OCI-LY7 (cell line): ENCODE data around the gene MEAK7. TPM values are rescaled to one million over a fixed set of nuclear protein-coding genes. Genes with fewer than 3 reads are reported as not detected.
A peak's percentile ranks its signal among the peaks of the same experiment; 100 is the strongest.

Experiments
- BruUV-seq: library from RNA; stranded (reverse); fragments of 400-500 nt; replicated peaks from 2 replicates; lab custom pipeline; 2021; lab: Mats Ljungman, UMichigan
- CTCF ChIA-PET: fragments of 300-600 bp; sonication (Branson Sonifier 250); formaldehyde crosslinking; loops from one replicate; lab custom pipeline; 2022; ENCODE audit warnings: antibody characterized with exemption; ENCODE audit not compliant: unreplicated experiment; lab: Charles Lee
- POLR2A ChIA-PET: fragments of 300-600 bp; sonication (Branson Sonifier 250); formaldehyde crosslinking; loops from one replicate; lab custom pipeline; 2022; ENCODE audit warnings: antibody characterized with exemption; lab: Charles Lee
- DNase-seq: peaks from one replicate; pipeline ENCODE4 v3.0.0-alpha.2; 2015; ENCODE audit warnings: low spot score
- H2AFZ ChIP-seq: fragments of 200-600 bp; sonication (generic), shearing (Covaris generic); 2 replicates; pipeline ENCODE4 v1.6.1; 2014; ENCODE audit warnings: mild to moderate bottlenecking, antibody characterized with exemption, low read length, moderate library complexity
- H3K27ac ChIP-seq: fragments of 200-600 bp; sonication (generic); 2 replicates; pipeline ENCODE4 v1.5.1; 2014; ENCODE audit warnings: mixed run types, low read depth, mild to moderate bottlenecking, moderate library complexity, low read length, inconsistent platforms; ENCODE audit not compliant: poor library complexity, severe bottlenecking
- H3K36me3 ChIP-seq: fragments of 200-600 bp; sonication (generic); 2 replicates; pipeline ENCODE4 v1.6.1; 2014; ENCODE audit warnings: mild to moderate bottlenecking, antibody characterized with exemption, low read length, moderate library complexity, mixed read lengths; ENCODE audit not compliant: insufficient read depth
- H3K4me1 ChIP-seq: fragments of 200-600 bp; sonication (generic); 2 replicates; pipeline ENCODE4 v1.5.1; 2014; ENCODE audit warnings: mild to moderate bottlenecking, low read length; ENCODE audit not compliant: insufficient read depth, poor library complexity, severe bottlenecking
- H3K4me2 ChIP-seq: fragments of 200-600 bp; sonication (generic); 2 replicates; pipeline ENCODE4 v1.6.1; 2014; ENCODE audit warnings: mild to moderate bottlenecking, low read length
- H3K4me3 ChIP-seq: fragments of 200-600 bp; sonication (generic); 2 replicates; pipeline ENCODE4 v1.5.1; 2014; ENCODE audit warnings: mild to moderate bottlenecking, low read depth, low read length; ENCODE audit not compliant: poor library complexity, severe bottlenecking
- H3K79me2 ChIP-seq: fragments of 200-600 bp; sonication (generic); 2 replicates; pipeline ENCODE4 v1.6.1; 2016; ENCODE audit warnings: low read depth, mild to moderate bottlenecking, low read length, moderate library complexity, mixed read lengths; ENCODE audit not compliant: insufficient read depth
- H3K9me2 ChIP-seq: fragments of 200-600 bp; sonication (generic); 2 replicates; pipeline ENCODE4 v1.6.1; 2016; ENCODE audit warnings: mild to moderate bottlenecking, low read length, mixed read lengths; ENCODE audit not compliant: insufficient read depth
- H3K9me3 ChIP-seq: fragments of 200-600 bp; sonication (generic); 2 replicates; pipeline ENCODE4 v1.6.1; 2014; ENCODE audit warnings: mild to moderate bottlenecking, mixed run types, low read length, mixed read lengths
- H4K20me1 ChIP-seq: fragments of 200-600 bp; sonication (generic); 2 replicates; pipeline ENCODE4 v1.6.1; 2014; ENCODE audit warnings: mild to moderate bottlenecking, antibody characterized with exemption, low read length, moderate library complexity, mixed read lengths; ENCODE audit not compliant: insufficient read depth
- EZH2phosphoT487 ChIP-seq: fragments of 200-600 bp; sonication (generic); IDR thresholded peaks from 2 replicates; pipeline ENCODE4 v1.6.1; 2018; ENCODE audit warnings: low read depth, borderline replicate concordance, mild to moderate bottlenecking, mixed run types, antibody characterized with exemption, low read length, moderate library complexity, mixed read lengths
- intact Hi-C: fragments of 100-400 bp; cut with micrococcal nuclease; formaldehyde crosslinking; loops from one replicate; pipeline ENCODE4 v1.10.0; 2022; ENCODE audit not compliant: unreplicated experiment
- total RNA-seq, 2 experiments: library from RNA; depleted of rRNA in 1 of 2; stranded (reverse); fragments of >200 nt in 1 of 2; shearing (Covaris generic) in 1 of 2; gene quantifications; 2 replicates each; pipeline ENCODE4 v1.2.3, GENCODE V29; 2014 to 2022
- TF ChIP-seq, protein P1 (sequence below): fragments of 200-600 bp; sonication (generic); conservative IDR thresholded peaks from 2 replicates; pipeline ENCODE4 v1.5.1; 2014; ENCODE audit warnings: mild to moderate bottlenecking, antibody characterized with exemption, low read length, moderate library complexity, mixed read lengths

MEAK7 gene
- total RNA-seq, 2 experiments from 2014 or later = 12.0 to 20.5 TPM

DNA sequence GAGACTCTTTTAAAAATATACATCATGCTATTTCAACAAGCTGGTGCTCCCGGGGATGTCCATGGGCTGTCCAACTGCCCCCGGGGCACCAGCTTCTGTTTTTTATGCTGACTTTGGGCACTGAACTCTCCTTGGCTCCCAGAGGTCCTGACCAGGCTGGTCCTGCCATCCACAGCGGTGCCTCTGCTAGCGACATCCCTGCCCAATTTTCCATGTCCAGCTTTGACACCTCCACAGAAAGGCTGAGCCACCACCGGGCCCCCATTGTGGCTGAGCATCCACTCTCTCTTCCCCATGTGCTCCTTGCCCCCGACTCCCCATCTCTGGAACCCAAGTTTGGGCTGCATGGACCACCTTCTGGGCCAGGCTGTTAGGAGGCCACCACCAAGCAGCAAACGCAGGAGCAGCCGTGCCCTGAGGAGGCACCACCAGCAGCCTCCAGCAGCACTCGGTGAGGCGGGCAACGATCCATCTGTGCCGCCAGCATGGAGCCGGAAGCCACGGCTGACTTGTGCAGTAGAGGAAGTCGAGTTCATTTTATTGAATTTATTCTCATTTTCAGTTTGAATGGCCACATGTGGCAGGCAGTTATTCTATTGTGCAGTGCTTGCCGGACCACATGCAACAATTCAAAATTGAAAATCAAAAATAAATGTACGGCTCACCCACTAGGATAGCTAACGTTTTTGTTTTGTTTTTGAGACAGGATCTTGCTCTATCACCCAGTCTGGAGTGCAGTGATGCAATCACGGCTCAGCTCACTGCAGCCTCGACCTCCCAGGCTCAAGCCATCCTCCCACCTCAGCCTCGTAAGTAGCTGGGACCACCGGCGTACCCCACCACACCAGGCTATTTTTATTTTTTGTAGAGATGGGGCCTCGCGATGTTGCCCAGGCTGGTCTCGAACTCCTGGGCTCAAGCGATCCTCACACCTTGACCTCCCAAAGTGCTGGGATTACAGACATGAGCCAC lies 2.8 kb upstream of the MEAK7 start:
- peak; percentile 89 for DNase-seq
- CTCF ChIA-PET = interaction anchor here (0.6 to 1.2 kb wide), 6 partner anchors 114 to 234 kb away, joined by 3 to 4 read pairs (median 3); no protein-coding TSS in a partner anchor
- Histone ChIP-seq H3K27ac (peak overlapping the region; percentile 92), H3K4me3 (peak overlapping the region; percentile 47), H3K79me2 (peaks cover 6% of the 10 kb centered on the region; the same call in 1 of the 2 replicates), H3K9me2 (no peaks in the 10 kb centered on the region), H4K20me1 (no peaks in the 10 kb centered on the region), H3K36me3 (no peaks in the 10 kb centered on the region), H3K4me1 (peaks cover 61% of the 10 kb centered on the region), H3K4me2 (peak overlapping the region; percentile 95), H3K9me3 (no peaks in the 10 kb centered on the region), H2AFZ (peak overlapping the region; percentile 90)
- intact Hi-C loops = loop anchor here (5.0 kb wide), 1 partner anchor 800 kb away; no protein-coding TSS in a partner anchor
- POLR2A ChIA-PET = interaction anchor here (0.6 to 4.4 kb wide), 8 partner anchors 11 to 370 kb away, joined by 3 to 26 read pairs (median 4); no protein-coding TSS in a partner anchor
- TF ChIP-seq, protein P1, sequence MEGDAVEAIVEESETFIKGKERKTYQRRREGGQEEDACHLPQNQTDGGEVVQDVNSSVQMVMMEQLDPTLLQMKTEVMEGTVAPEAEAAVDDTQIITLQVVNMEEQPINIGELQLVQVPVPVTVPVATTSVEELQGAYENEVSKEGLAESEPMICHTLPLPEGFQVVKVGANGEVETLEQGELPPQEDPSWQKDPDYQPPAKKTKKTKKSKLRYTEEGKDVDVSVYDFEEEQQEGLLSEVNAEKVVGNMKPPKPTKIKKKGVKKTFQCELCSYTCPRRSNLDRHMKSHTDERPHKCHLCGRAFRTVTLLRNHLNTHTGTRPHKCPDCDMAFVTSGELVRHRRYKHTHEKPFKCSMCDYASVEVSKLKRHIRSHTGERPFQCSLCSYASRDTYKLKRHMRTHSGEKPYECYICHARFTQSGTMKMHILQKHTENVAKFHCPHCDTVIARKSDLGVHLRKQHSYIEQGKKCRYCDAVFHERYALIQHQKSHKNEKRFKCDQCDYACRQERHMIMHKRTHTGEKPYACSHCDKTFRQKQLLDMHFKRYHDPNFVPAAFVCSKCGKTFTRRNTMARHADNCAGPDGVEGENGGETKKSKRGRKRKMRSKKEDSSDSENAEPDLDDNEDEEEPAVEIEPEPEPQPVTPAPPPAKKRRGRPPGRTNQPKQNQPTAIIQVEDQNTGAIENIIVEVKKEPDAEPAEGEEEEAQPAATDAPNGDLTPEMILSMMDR = no peak
- no peak for TF ChIP-seq EZH2phosphoT487
- BruUV-seq = no TSS peak

DNA sequence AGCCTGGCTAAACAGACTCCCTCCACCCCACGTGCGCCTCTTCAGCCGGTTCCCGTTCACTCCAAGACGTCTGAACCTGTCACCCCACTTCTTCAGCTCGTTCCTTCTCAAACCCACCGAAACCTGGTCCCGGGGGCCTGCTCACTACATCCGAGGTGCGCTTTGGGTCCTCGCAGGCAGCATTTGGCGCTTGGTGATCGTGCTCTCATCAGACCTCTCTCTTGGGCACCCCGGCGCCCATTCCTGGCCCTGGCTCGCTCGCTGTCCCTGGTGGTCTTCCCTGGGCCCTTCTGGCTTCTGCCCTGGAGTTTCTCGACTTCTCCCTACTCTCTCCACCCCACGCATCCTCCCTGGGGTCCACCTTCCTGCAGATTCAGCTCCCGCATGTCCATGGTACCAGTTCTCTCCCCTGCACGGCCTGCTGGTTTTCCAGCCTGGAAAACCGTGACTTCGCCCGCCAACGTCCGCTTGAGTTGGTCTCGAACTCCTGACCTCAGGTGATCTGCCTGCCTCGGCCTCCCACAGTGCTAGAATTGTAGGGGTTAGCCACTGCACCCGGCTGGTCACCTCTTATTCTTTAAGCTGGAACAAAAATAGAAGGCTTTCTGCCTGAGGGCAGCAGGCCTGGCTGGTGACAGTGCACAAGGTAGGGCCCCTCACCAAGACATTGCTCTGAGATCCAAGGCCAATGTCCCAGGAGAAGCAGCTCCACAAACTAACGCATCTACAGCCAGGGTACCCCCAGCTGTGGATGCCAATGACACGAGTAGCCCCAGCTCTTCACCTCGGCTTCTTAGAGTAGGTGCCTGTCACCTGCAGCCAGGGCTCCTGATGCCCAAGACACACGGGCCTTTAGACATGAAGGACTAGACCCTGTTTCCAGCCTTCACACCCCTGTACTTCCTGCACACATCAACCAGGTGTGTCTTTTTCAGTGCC lies 1.1 kb upstream of the MEAK7 start:
- Histone ChIP-seq H3K36me3 (no peaks in the 10 kb centered on the region), H2AFZ (peak overlapping the region; percentile 86; the same call in 1 of the 2 replicates), H3K4me2 (peak overlapping the region; percentile 95), H3K27ac (peak overlapping the region; percentile 92), H4K20me1 (no peaks in the 10 kb centered on the region), H3K9me2 (no peaks in the 10 kb centered on the region), H3K79me2 (peaks cover 6% of the 10 kb centered on the region; the same call in 1 of the 2 replicates), H3K4me1 (peaks cover 48% of the 10 kb centered on the region), H3K9me3 (no peaks in the 10 kb centered on the region), H3K4me3 (peak overlapping the region; percentile 83)
- TSS peak; percentile 51 for BruUV-seq
- ChIA-PET POLR2A (interaction anchor here (0.6 to 4.4 kb wide), 8 partner anchors 9 to 317 kb away, joined by 3 to 26 read pairs (median 3); no protein-coding TSS in a partner anchor), CTCF (interaction anchor here (0.7 to 1.2 kb wide), 3 partner anchors 16 to 116 kb away, joined by 3 read pairs; no protein-coding TSS in a partner anchor)
- peak; percentile 45 for DNase-seq
- TF ChIP-seq EZH2phosphoT487 = no peak
- TF ChIP-seq, protein P1 = no peak
- intact Hi-C loops = loop anchor here (1.0 to 5.0 kb wide), 2 partner anchors 228 to 802 kb away; no protein-coding TSS in a partner anchor
